HL-60 (cell line): ENCODE measurements around the gene FAM107B.

Experiments used
- CTCF ChIP-seq: IDR thresholded peaks from one replicate; pipeline ENCODE4 v1.5.1; 2011; ENCODE audit warnings: low read length, control low read depth, inconsistent platforms; ENCODE audit not compliant: insufficient read depth
- POLR2AphosphoS5 ChIP-seq: IDR thresholded peaks from 2 replicates; pipeline ENCODE4 v1.6.1; 2012; ENCODE audit warnings: low read depth

- TF ChIP-seq CTCF, result no peak
- TF ChIP-seq POLR2AphosphoS5, result no peak
These were observed 77.4 kb downstream of the FAM107B start for GRCh38 chr10:14697281-14697680.
